Activated T-cell treated with anti-CD3 and anti-CD28 coated beads, Interleukin-2, amount 50 U/mL, for 72 hours (primary cell): ENCODE results near the gene TENM4. TPM values are rescaled to one million over a fixed set of nuclear protein-coding genes. Genes with fewer than 3 reads are reported as not detected.

Experiments
- ATAC-seq, 2 donors: fragments of 150-1000 bp; cut with Tn5 transposase; replicated peaks in 1 of 2; 2 replicates each; pipeline ENCODE4 v1.10.0; 2021; ENCODE audit warnings: moderate library complexity in 2 of 2, mild to moderate bottlenecking in 1 of 2
- DNase-seq, 2 donors: peaks; one replicate each; pipeline ENCODE4 v3.0.0; 2021 to 2022; ENCODE audit warnings: mixed read lengths in 1 of 2
- H3K27ac Mint-ChIP-seq: one replicate; pipeline ENCODE4 v1.8.0; 2022; ENCODE audit warnings: mild to moderate bottlenecking, moderate library complexity, mixed read lengths
- H3K27me3 Mint-ChIP-seq: one replicate; pipeline ENCODE4 v1.8.0; 2022; ENCODE audit warnings: low read depth, mixed read lengths
- H3K36me3 Mint-ChIP-seq, 2 donors: one replicate each; pipeline ENCODE4 v1.8.0; 2022; ENCODE audit warnings: mixed read lengths in 2 of 2, mild to moderate bottlenecking in 1 of 2; ENCODE audit not compliant: insufficient read depth in 2 of 2
- H3K4me1 Mint-ChIP-seq: one replicate; pipeline ENCODE4 v1.8.0; 2022; ENCODE audit warnings: low read depth, mixed read lengths
- H3K4me3 Mint-ChIP-seq, 2 donors: one replicate each; pipeline ENCODE4 v1.8.0; 2022; ENCODE audit warnings: mild to moderate bottlenecking in 2 of 2, mixed read lengths in 2 of 2, moderate library complexity in 2 of 2
- H3K9me3 Mint-ChIP-seq, 2 donors: one replicate each; pipeline ENCODE4 v1.8.0; 2022; ENCODE audit warnings: mixed read lengths in 2 of 2
- total RNA-seq, 2 donors: library from RNA; stranded (reverse); gene quantifications; one replicate each; pipeline ENCODE4 v1.2.3, GENCODE V29; 2022

TENM4 gene
- total RNA-seq, 2 donors from 2014 or later: 0.21 TPM; not detected in 1

GRCh38 chr11:78868563-78868962, 572.3 kb downstream of the TENM4 start:
- DNase-seq: no peak
- no peaks in the 10 kb centered on the region for H3K9me3 Mint-ChIP-seq
- no peaks in the 10 kb centered on the region for H3K4me1 Mint-ChIP-seq
- ATAC-seq: no peak
- H3K36me3 Mint-ChIP-seq: no peaks in the 10 kb centered on the region
- no peak overlapping the region for H3K4me3 Mint-ChIP-seq
- peaks cover 6% of the 10 kb centered on the region for H3K27me3 Mint-ChIP-seq
- H3K27ac Mint-ChIP-seq: no peak overlapping the region

DNA sequence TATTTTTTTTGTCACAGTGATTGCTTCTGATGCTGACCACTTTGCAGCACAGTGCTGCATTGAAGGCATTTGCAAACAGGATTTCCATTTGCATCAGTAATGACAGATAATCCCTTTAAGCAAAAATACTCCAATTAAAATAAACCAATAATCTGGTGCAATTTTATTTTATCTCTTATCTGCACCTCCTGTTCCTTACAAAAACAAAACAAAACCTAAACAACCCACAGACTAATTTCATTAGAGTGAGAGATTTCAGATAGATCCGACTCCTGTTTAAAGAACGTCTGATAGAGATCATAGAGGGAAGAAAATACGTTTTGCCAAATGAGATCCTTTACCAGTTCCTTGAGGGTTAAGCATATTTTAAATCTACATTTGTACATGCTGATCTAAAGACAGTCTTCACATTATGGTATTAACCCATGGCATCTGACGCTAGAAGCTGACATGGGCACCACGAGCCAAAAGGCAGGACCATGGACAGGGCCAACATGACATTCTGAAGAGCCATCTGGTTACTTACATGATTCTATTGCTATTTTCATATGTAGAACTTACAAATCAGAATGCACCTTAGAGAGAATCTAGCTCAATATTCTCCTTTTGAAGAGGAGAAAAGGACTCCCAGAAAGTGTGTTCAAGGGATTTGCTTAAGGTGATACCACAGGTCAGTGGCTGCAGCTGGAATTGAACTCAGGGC, 580.0 kb downstream of the TENM4 start:
- Mint-ChIP-seq H3K4me1 (no peaks in the 10 kb centered on the region), H3K4me3 (no peak overlapping the region), H3K36me3 (no peaks in the 10 kb centered on the region), H3K27ac (no peak overlapping the region), H3K27me3 (no peaks in the 10 kb centered on the region), H3K9me3 (no peaks in the 10 kb centered on the region)
- DNase-seq (no peak), ATAC-seq (no peak)

- Mint-ChIP-seq H3K4me1 (no peaks in the 10 kb centered on the region), H3K9me3 (no peaks in the 10 kb centered on the region), H3K27ac (no peak overlapping the region), H3K36me3 (no peaks in the 10 kb centered on the region), H3K27me3 (no peaks in the 10 kb centered on the region), H3K4me3 (no peak overlapping the region)
- ATAC-seq: no peak
- no peak for DNase-seq
Measured at GRCh38 chr11:78857688-78858087, 583.1 kb downstream of the TENM4 start.

DNA sequence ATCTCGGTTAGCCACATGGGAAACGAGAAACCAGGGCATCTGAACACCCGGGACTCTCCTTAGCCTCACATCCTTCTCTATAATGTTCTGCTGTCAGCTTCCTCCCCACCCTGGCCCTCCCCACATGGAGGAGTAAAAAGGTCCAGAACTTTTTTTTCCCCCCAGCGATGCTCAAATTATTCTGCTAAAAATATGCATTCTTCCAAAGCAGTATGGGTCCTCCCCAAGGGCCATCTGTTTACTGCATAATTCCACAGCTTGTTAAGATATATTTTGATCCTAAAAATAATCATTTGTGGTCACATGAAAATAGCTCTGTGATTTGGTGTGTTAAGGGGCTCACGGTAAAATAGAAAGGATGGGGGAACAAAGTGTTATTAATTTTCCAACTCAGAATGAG, 584.6 kb downstream of the TENM4 start:
- ATAC-seq: no peak
- DNase-seq: no peak
- Mint-ChIP-seq H3K27ac (no peak overlapping the region), H3K9me3 (no peaks in the 10 kb centered on the region), H3K36me3 (no peaks in the 10 kb centered on the region), H3K4me1 (no peaks in the 10 kb centered on the region), H3K4me3 (no peak overlapping the region), H3K27me3 (no peaks in the 10 kb centered on the region)

GRCh38 chr11:78855116-78855515, 585.7 kb downstream of the TENM4 start:
- Mint-ChIP-seq H3K36me3 (no peaks in the 10 kb centered on the region), H3K9me3 (no peaks in the 10 kb centered on the region), H3K4me3 (no peak overlapping the region), H3K27me3 (no peaks in the 10 kb centered on the region), H3K27ac (no peak overlapping the region), H3K4me1 (no peaks in the 10 kb centered on the region)
- DNase-seq (no peak), ATAC-seq (no peak)

GRCh38 chr11:78853521-78853920, 587.3 kb downstream of the TENM4 start:
- Mint-ChIP-seq H3K36me3 (no peaks in the 10 kb centered on the region), H3K27me3 (no peaks in the 10 kb centered on the region), H3K4me3 (no peak overlapping the region), H3K9me3 (no peaks in the 10 kb centered on the region), H3K27ac (no peak overlapping the region), H3K4me1 (no peaks in the 10 kb centered on the region)
- ATAC-seq (no peak), DNase-seq (no peak)

DNA sequence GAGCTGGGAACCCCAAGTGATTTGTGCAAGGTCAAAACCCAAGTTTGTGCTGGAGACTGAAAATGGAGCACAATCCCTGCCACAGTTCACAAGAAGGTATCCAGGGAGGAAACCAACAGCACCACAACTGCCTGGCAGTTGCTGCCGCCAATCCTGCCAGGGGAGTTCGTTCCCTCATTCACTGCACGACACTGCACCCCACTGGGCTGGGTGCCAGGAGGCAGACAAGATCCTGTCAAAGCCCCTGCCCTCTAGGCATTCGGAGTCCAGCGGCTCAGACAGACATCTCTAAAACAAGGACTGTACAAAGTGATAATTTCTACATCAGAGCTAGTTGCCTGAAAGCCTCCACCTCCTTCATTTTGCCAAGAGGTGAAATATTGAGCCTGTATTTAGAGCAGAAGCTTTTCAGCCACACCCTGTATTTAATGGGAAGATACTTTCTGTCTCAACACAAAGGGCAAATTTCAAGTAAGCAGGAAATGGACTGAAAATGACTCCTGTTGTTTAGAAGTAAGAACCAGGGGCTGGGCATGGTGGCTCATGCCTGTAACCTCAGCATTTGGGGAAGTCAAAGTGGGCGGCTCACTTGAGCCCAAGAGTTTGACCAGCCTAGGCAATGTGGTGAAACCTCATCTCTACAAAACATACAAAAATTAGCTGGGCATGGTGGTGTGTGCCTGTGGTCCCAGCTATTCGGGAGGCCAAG, 588.8 kb downstream of the TENM4 start:
- H3K9me3 Mint-ChIP-seq: no peaks in the 10 kb centered on the region
- H3K27me3 Mint-ChIP-seq: no peaks in the 10 kb centered on the region
- H3K36me3 Mint-ChIP-seq: no peaks in the 10 kb centered on the region
- no peak overlapping the region for H3K4me3 Mint-ChIP-seq
- DNase-seq (no peak), ATAC-seq (no peak)
- H3K27ac Mint-ChIP-seq: no peak overlapping the region
- no peaks in the 10 kb centered on the region for H3K4me1 Mint-ChIP-seq

GRCh38 chr11:78850078-78850477, 590.8 kb downstream of the TENM4 start:
- Mint-ChIP-seq H3K4me1 (no peaks in the 10 kb centered on the region), H3K9me3 (no peaks in the 10 kb centered on the region), H3K4me3 (no peak overlapping the region), H3K36me3 (no peaks in the 10 kb centered on the region), H3K27me3 (no peaks in the 10 kb centered on the region), H3K27ac (no peak overlapping the region)
- ATAC-seq: no peak
- DNase-seq: no peak

GRCh38 chr11:78846269-78846668, 594.6 kb downstream of the TENM4 start:
- H3K27ac Mint-ChIP-seq: no peak overlapping the region
- ATAC-seq (no peak), DNase-seq (no peak)
- H3K4me1 Mint-ChIP-seq: no peaks in the 10 kb centered on the region
- no peaks in the 10 kb centered on the region for H3K9me3 Mint-ChIP-seq
- H3K27me3 Mint-ChIP-seq: peaks cover 14% of the 10 kb centered on the region
- no peak overlapping the region for H3K4me3 Mint-ChIP-seq
- H3K36me3 Mint-ChIP-seq: no peaks in the 10 kb centered on the region

DNA sequence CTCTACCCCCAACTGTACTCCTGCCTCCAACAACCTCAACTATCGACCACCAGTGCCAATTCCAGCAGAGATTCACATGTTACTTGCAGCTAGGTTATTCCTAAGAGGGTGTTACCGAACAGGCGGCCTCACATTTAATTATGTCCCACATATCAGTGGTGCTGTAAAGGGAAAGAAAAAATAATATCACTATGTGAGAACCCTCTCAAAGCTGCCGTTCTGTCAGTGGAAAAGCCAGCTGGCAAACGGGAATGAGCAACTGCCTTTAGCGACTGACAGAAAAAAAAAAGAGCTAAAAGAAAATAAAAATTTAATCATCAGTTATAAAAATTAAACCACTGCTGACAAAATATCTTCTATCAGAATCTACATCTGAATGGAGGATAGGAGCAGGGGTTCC, 595.3 kb downstream of the TENM4 start:
- ATAC-seq (no peak), DNase-seq (no peak)
- H3K27me3 Mint-ChIP-seq: peaks cover 16% of the 10 kb centered on the region
- H3K4me3 Mint-ChIP-seq: no peak overlapping the region
- H3K9me3 Mint-ChIP-seq: no peaks in the 10 kb centered on the region
- no peaks in the 10 kb centered on the region for H3K4me1 Mint-ChIP-seq
- H3K27ac Mint-ChIP-seq: no peak overlapping the region
- no peaks in the 10 kb centered on the region for H3K36me3 Mint-ChIP-seq

- Mint-ChIP-seq H3K9me3 (no peaks in the 10 kb centered on the region), H3K36me3 (no peaks in the 10 kb centered on the region), H3K4me3 (no peak overlapping the region), H3K27me3 (peaks cover 16% of the 10 kb centered on the region), H3K4me1 (no peaks in the 10 kb centered on the region), H3K27ac (no peak overlapping the region)
- ATAC-seq (no peak), DNase-seq (no peak)
Measured at GRCh38 chr11:78841456-78842060, 599.3 kb downstream of the TENM4 start.

DNA sequence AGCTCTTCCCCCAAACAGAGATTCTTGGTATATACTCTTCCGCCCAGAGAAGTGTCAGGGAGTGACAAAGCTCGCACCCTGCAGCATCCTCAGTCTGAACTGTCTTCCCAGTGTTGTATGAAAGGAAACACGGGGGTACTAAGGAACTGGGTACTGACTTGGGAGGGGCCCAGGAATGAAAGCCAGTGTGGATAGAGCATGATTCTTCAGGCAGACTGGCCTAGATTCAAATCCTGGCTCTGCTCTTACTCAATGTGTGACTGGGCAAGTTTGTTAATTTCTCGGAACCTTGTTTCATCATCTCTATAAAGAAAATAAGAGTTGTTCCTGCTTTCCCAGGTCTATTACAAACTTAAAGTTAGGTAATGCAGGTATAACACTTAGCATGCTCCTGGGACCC, 600.2 kb downstream of the TENM4 start:
- no peaks in the 10 kb centered on the region for H3K9me3 Mint-ChIP-seq
- H3K4me3 Mint-ChIP-seq: no peak overlapping the region
- no peak overlapping the region for H3K27ac Mint-ChIP-seq
- no peak for DNase-seq
- no peak for ATAC-seq
- no peaks in the 10 kb centered on the region for H3K36me3 Mint-ChIP-seq
- no peaks in the 10 kb centered on the region for H3K4me1 Mint-ChIP-seq
- H3K27me3 Mint-ChIP-seq: peaks cover 16% of the 10 kb centered on the region

DNA sequence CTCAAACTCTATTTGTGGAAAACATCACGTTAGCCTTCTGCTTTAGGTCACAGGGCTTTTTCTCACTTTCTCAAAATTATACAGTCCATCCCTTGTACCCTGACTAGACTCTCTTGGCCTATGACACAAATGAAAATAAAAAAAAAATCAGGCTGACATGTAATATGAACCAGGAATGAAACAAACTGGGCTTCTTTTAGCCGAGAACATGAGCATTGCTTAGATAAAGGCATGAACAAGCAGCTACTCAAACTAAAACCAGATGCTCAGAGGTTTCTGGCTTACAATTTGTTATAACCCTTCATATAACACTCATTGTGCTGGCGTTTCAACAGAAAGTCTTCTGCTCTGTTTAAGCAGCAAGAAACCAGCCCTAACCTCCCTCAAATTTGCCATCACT, 600.6 kb downstream of the TENM4 start:
- Mint-ChIP-seq H3K4me1 (no peaks in the 10 kb centered on the region), H3K4me3 (no peak overlapping the region), H3K27me3 (peaks cover 16% of the 10 kb centered on the region), H3K9me3 (no peaks in the 10 kb centered on the region), H3K27ac (no peak overlapping the region), H3K36me3 (no peaks in the 10 kb centered on the region)
- no peak for ATAC-seq
- DNase-seq: no peak
